Measurements from ENCODE around the gene KCNK10. TPM values are rescaled to one million over a fixed set of nuclear protein-coding genes. Genes with fewer than 3 reads are reported as not detected.

Gene KCNK10
- total RNA-seq, 4 donors from 2014 or later, result not detected

DNA sequence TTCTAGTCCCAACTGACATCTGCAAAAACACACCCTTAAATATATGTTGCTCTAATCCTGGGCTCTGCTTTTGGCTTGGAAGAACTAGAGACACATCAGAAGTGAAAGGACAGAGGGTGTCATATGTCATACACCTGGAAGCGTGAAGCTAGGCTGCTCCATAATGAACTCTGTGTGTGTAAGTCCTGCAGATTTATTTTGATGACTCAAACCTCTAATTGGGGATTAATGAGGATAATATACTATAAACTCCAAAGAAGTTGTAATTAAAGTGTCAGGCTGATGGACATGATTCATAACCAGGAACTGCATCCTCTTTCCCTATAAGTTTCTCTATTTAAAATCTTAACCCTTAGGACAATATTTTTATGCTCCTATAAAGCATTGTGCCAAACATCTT, 4.4 kb upstream of the KCNK10 start:
- peaks cover 40 to 56% (median 42%) of the 10 kb centered on the region in 3 donors for H3K27me3 ChIP-seq

DNA sequence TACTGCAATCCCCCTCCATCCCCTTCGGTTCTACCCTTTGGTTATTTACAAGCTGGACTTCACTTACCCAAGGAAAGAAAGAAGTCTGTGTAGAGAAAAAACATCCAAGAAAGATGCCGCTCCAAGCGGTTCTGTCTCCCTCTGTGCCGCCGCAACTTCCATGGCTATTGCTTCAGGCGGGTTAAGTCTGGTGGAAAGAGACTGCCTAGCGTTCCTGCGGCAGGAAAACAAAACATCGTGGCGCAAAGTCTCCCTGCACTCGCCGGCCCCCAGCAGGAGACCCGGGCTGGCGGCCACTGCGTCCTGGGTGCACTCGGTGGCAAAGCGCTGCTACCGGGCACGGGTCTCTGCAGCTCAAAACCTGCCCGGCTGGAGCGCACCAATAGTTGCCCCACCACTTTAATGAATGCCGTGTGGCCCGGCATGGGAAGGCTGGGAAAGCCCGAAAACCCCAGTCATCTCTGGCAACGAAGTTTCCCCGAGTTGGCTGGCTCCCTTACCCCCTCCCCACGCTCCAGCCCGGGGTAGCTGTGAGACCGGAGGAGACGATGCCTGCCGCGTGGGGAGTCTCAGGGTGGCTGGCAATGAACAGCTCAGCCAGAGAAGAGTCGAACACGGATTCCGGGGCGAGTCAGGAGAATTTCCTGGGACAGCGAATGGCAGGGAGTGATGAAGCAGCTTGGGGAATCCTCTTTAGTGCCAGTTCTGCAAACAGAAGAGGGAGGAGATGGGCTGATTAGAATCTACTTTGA, 3.5 kb upstream of the KCNK10 start:
- no peak for ATAC-seq
- Histone ChIP-seq H3K4me3 (no peak overlapping the region), H3K9me3 (no peaks in the 10 kb centered on the region), H3K4me1 (no peaks in the 10 kb centered on the region), H3K36me3 (no peaks in the 10 kb centered on the region), H3K27me3 (peaks cover 45 to 57% (median 50%) of the 10 kb centered on the region in 3 donors), H3K27ac (no peak overlapping the region)
- in situ Hi-C loops (cut with MboI; ENCODE audit: low sequenced_read_pairs in 4 of 4) (no loop called here), intact Hi-C loops (cut with DNase I; ENCODE audit: low total_unique reads) (no loop called here)
- TF ChIP-seq POLR2A (IDR thresholded peaks at IDR 0.05), result no peak
- TF ChIP-seq, protein P1, sequence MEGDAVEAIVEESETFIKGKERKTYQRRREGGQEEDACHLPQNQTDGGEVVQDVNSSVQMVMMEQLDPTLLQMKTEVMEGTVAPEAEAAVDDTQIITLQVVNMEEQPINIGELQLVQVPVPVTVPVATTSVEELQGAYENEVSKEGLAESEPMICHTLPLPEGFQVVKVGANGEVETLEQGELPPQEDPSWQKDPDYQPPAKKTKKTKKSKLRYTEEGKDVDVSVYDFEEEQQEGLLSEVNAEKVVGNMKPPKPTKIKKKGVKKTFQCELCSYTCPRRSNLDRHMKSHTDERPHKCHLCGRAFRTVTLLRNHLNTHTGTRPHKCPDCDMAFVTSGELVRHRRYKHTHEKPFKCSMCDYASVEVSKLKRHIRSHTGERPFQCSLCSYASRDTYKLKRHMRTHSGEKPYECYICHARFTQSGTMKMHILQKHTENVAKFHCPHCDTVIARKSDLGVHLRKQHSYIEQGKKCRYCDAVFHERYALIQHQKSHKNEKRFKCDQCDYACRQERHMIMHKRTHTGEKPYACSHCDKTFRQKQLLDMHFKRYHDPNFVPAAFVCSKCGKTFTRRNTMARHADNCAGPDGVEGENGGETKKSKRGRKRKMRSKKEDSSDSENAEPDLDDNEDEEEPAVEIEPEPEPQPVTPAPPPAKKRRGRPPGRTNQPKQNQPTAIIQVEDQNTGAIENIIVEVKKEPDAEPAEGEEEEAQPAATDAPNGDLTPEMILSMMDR (IDR thresholded peaks at IDR 0.05 in 4 of 5, conservative IDR thresholded peaks at IDR 0.05 in 1 of 5), result no peak
- no peak for DNase-seq

More for the DNA sequence above, 4.4 kb upstream of the KCNK10 start:
- Histone ChIP-seq H3K4me3 (no peak overlapping the region), H3K36me3 (no peaks in the 10 kb centered on the region), H3K4me1 (no peaks in the 10 kb centered on the region), H3K27ac (no peak overlapping the region), H3K9me3 (no peaks in the 10 kb centered on the region)
- TF ChIP-seq POLR2A (IDR thresholded peaks at IDR 0.05), result no peak
- TF ChIP-seq, protein P1 (IDR thresholded peaks at IDR 0.05 in 4 of 5, conservative IDR thresholded peaks at IDR 0.05 in 1 of 5), result no peak
- in situ Hi-C loops (cut with MboI; ENCODE audit: low sequenced_read_pairs in 4 of 4) (no loop called here), intact Hi-C loops (cut with DNase I; ENCODE audit: low total_unique reads) (no loop called here)
- DNase-seq, result no peak
- ATAC-seq, result no peak

DNA sequence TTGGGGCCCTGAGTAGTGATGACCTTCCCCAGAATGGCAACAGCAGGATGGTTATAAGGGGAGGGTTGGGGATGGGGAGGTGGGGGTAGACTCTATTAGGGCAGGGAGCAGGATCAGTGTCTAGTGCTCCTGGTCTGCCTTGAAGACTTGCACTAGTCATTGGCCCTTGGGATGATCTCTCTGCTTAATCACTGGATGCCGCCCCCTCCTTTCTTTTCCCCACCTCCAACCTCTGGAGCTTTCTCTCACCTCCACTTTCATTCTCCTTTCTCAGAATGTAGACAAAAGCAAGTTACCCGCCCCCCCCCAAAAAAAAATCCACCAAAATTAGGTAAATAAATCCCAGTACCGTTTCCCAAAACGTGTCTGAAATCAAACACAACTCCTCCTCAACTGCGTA, 2.8 kb upstream of the KCNK10 start:
- DNase-seq (no peak), ATAC-seq (no peak)
- Histone ChIP-seq H3K9me3 (no peaks in the 10 kb centered on the region), H3K27ac (no peak overlapping the region), H3K27me3 (peaks cover 45 to 63% (median 56%) of the 10 kb centered on the region in 3 donors), H3K4me3 (no peak overlapping the region), H3K36me3 (no peaks in the 10 kb centered on the region), H3K4me1 (no peaks in the 10 kb centered on the region)
- intact Hi-C loops (cut with DNase I; ENCODE audit: low total_unique reads) (no loop called here), in situ Hi-C loops (cut with MboI; ENCODE audit: low sequenced_read_pairs in 4 of 4) (no loop called here)
- TF ChIP-seq POLR2A (IDR thresholded peaks at IDR 0.05), result no peak
- TF ChIP-seq, protein P1 (IDR thresholded peaks at IDR 0.05 in 4 of 5, conservative IDR thresholded peaks at IDR 0.05 in 1 of 5), result no peak

DNA sequence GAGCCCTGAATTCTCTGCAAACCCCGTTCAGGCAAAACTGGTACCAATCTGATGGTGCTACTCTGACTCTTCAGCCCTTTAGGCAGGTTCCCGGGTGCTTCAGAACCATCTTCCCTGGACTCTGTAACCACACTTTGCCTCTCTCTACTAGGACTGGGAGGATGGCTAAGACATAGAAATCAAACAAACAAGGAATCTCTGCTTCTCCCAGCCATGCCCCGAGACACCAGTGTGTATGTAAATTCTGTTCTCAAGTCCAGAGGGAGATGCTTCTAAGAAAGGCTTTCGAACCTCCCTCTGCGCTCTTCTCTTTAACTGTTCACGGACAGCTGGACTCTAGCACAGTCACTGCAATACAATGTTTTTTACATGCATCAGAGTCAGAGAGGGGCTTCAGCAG, 1.9 kb upstream of the KCNK10 start:
- no peaks in the 10 kb centered on the region for H3K4me1 ChIP-seq
- no peaks in the 10 kb centered on the region for H3K36me3 ChIP-seq
- no peak overlapping the region for H3K27ac ChIP-seq
- TF ChIP-seq, protein P1 (IDR thresholded peaks at IDR 0.05 in 4 of 5, conservative IDR thresholded peaks at IDR 0.05 in 1 of 5), result no peak
- TF ChIP-seq POLR2A (IDR thresholded peaks at IDR 0.05), result no peak
- no peak overlapping the region for H3K4me3 ChIP-seq
- intact Hi-C loops (cut with DNase I; ENCODE audit: low total_unique reads) (no loop called here), in situ Hi-C loops (cut with MboI; ENCODE audit: low sequenced_read_pairs in 4 of 4) (no loop called here)
- DNase-seq (no peak), ATAC-seq (no peak)
- H3K9me3 ChIP-seq, result no peaks in the 10 kb centered on the region
- peaks cover 46 to 68% (median 60%) of the 10 kb centered on the region in 3 donors for H3K27me3 ChIP-seq

Measured in gastrocnemius medialis (tissue), 4 donors.